ENCODE measurements around the gene ARRB1. TPM values are rescaled to one million over a fixed set of nuclear protein-coding genes. Genes with fewer than 3 reads are reported as not detected.

The ARRB1 gene
- total and polyA plus RNA-seq, 4 donors = 3.3 to 21.2 (median 12.5) TPM

DNA sequence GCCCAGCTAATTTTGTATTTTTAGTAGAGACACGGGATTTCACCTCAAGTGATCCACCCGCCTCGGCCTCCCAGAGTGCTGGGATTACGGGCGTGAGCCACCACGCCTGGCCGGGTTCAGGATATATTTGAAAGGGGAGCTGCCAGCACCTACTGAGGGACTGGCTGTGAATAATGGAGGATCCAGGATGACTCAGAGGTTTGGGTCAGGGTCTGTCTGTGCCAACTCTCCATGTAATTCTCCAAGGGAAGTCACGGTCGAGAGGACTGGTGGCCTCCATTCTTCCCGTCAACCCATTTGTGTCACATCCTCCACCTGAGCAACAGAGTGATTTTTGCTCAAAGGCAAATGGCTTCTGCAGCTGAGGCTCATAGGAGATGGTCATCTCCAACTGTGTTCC, 3.6 kb upstream of the ARRB1 start:
- TF ChIP-seq SP1 (IDR thresholded peaks at IDR 0.05) (no peak), FOXA1 (IDR thresholded peaks at IDR 0.05) (no peak), HNF4G (IDR thresholded peaks at IDR 0.05) (no peak), NR2F2 (IDR thresholded peaks at IDR 0.05) (no peak), RXRA (IDR thresholded peaks at IDR 0.05) (no peak), RAD21 (IDR thresholded peaks at IDR 0.05) (no peak), GABPA (IDR thresholded peaks at IDR 0.05 in 1 of 2, conservative IDR thresholded peaks at IDR 0.05 in 1 of 2) (no peak)
- TF ChIP-seq, protein P1, sequence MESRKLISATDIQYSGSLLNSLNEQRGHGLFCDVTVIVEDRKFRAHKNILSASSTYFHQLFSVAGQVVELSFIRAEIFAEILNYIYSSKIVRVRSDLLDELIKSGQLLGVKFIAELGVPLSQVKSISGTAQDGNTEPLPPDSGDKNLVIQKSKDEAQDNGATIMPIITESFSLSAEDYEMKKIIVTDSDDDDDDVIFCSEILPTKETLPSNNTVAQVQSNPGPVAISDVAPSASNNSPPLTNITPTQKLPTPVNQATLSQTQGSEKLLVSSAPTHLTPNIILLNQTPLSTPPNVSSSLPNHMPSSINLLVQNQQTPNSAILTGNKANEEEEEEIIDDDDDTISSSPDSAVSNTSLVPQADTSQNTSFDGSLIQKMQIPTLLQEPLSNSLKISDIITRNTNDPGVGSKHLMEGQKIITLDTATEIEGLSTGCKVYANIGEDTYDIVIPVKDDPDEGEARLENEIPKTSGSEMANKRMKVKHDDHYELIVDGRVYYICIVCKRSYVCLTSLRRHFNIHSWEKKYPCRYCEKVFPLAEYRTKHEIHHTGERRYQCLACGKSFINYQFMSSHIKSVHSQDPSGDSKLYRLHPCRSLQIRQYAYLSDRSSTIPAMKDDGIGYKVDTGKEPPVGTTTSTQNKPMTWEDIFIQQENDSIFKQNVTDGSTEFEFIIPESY (IDR thresholded peaks at IDR 0.05) = no peak
- TF ChIP-seq, protein P2, sequence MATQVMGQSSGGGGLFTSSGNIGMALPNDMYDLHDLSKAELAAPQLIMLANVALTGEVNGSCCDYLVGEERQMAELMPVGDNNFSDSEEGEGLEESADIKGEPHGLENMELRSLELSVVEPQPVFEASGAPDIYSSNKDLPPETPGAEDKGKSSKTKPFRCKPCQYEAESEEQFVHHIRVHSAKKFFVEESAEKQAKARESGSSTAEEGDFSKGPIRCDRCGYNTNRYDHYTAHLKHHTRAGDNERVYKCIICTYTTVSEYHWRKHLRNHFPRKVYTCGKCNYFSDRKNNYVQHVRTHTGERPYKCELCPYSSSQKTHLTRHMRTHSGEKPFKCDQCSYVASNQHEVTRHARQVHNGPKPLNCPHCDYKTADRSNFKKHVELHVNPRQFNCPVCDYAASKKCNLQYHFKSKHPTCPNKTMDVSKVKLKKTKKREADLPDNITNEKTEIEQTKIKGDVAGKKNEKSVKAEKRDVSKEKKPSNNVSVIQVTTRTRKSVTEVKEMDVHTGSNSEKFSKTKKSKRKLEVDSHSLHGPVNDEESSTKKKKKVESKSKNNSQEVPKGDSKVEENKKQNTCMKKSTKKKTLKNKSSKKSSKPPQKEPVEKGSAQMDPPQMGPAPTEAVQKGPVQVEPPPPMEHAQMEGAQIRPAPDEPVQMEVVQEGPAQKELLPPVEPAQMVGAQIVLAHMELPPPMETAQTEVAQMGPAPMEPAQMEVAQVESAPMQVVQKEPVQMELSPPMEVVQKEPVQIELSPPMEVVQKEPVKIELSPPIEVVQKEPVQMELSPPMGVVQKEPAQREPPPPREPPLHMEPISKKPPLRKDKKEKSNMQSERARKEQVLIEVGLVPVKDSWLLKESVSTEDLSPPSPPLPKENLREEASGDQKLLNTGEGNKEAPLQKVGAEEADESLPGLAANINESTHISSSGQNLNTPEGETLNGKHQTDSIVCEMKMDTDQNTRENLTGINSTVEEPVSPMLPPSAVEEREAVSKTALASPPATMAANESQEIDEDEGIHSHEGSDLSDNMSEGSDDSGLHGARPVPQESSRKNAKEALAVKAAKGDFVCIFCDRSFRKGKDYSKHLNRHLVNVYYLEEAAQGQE (IDR thresholded peaks at IDR 0.05) = no peak
- TF ChIP-seq, protein P3, sequence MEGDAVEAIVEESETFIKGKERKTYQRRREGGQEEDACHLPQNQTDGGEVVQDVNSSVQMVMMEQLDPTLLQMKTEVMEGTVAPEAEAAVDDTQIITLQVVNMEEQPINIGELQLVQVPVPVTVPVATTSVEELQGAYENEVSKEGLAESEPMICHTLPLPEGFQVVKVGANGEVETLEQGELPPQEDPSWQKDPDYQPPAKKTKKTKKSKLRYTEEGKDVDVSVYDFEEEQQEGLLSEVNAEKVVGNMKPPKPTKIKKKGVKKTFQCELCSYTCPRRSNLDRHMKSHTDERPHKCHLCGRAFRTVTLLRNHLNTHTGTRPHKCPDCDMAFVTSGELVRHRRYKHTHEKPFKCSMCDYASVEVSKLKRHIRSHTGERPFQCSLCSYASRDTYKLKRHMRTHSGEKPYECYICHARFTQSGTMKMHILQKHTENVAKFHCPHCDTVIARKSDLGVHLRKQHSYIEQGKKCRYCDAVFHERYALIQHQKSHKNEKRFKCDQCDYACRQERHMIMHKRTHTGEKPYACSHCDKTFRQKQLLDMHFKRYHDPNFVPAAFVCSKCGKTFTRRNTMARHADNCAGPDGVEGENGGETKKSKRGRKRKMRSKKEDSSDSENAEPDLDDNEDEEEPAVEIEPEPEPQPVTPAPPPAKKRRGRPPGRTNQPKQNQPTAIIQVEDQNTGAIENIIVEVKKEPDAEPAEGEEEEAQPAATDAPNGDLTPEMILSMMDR (IDR thresholded peaks at IDR 0.05; ENCODE audit: low read depth, low read length, missing input control) = no peak
- DNase-seq (ENCODE audit: low spot score) = no peak
- 93% methylated on average over 10 of the region's 10 CpGs for WGBS

DNA sequence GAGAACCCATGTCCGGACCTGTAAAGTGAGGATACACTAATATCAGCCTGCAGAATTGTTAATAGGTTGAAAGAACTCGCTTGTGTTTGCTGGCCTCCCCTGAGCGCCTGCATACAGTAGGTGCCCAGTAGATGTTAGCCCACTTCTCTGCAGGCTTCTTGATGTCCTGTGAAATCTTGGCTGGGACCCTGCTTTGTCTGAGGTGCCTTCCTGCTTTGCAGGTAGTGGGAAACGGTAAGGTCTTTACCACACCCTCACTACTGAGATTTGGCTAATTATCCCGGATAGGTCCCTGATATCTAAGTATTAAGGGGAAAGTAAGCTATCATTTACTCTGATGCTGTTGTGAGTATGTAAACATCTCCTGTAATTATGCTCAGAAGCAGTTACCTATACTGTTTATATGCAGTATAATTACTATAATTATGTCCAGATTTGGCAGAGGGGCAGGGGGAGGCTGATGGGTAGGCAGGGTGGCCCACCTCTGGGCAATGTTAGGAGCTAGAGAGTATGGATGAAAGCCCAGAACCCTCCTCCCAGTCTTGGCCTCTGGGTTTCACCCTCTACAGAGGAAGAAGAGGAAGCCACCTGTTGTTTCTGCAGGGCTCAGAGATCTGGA, 1.2 kb upstream of the ARRB1 start:
- Histone ChIP-seq H3K9ac (ENCODE audit: low read depth in 1 of 2, low read length in 2 of 2) (no peak overlapping the region), H3K27me3 (ENCODE audit: control insufficient read depth in 4 of 4, insufficient read depth in 4 of 4, low read length in 3 of 4) (no peaks in the 10 kb centered on the region), H3K9me3 (ENCODE audit: control insufficient read depth in 4 of 4, low read length in 3 of 4) (no peaks in the 10 kb centered on the region), H3K27ac (ENCODE audit: low read depth in 1 of 2, low read length in 2 of 2) (peak overlapping the region; percentile 80 to 92), H3K4me3 (ENCODE audit: low read depth in 1 of 3, low read length in 3 of 3) (peak overlapping the region in 1 of 3 donors; percentile 64), H3K36me3 (ENCODE audit: control insufficient read depth in 4 of 4, insufficient read depth in 3 of 4, low read depth in 1 of 4, low read length in 3 of 4) (no peaks in the 10 kb centered on the region), H3K4me1 (ENCODE audit: control insufficient read depth in 4 of 4, insufficient read depth in 4 of 4, low read length in 3 of 4) (peaks cover 0 to 48% (median 27%) of the 10 kb centered on the region in 4 donors)
- WGBS = 44% methylated on average over 5 of the region's 5 CpGs
- no peak for TF ChIP-seq SP1 (IDR thresholded peaks at IDR 0.05)
- TF ChIP-seq, protein P3 (IDR thresholded peaks at IDR 0.05; ENCODE audit: low read depth, low read length, missing input control) = no peak
- TF ChIP-seq, protein P4, sequence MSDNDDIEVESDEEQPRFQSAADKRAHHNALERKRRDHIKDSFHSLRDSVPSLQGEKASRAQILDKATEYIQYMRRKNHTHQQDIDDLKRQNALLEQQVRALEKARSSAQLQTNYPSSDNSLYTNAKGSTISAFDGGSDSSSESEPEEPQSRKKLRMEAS (IDR thresholded peaks at IDR 0.05) = no peak
- TF ChIP-seq EGR1 (IDR thresholded peaks at IDR 0.05; ENCODE audit: low read depth in 2 of 2) = no peak
- TF ChIP-seq, protein P2 (IDR thresholded peaks at IDR 0.05) = no peak
- no peak for TF ChIP-seq GABPA (IDR thresholded peaks at IDR 0.05 in 1 of 2, conservative IDR thresholded peaks at IDR 0.05 in 1 of 2)
- no peak for TF ChIP-seq HNF4G (IDR thresholded peaks at IDR 0.05)
- TF ChIP-seq RAD21 (IDR thresholded peaks at IDR 0.05) = no peak
- no peak for TF ChIP-seq HNF4A (conservative IDR thresholded peaks at IDR 0.05)
- no peak for DNase-seq (ENCODE audit: low spot score)

More for the DNA sequence above, 3.6 kb upstream of the ARRB1 start:
- H3K27ac ChIP-seq (ENCODE audit: low read depth in 1 of 2, low read length in 2 of 2) = no peak overlapping the region
- H3K9me3 ChIP-seq (ENCODE audit: control insufficient read depth in 4 of 4, low read length in 3 of 4) = no peaks in the 10 kb centered on the region
- no peak overlapping the region for H3K4me3 ChIP-seq (ENCODE audit: low read depth in 1 of 3, low read length in 3 of 3)
- no peaks in the 10 kb centered on the region for H3K27me3 ChIP-seq (ENCODE audit: control insufficient read depth in 4 of 4, insufficient read depth in 4 of 4, low read length in 3 of 4)
- no peak overlapping the region for H3K9ac ChIP-seq (ENCODE audit: low read depth in 1 of 2, low read length in 2 of 2)
- peaks cover 0 to 25% (median 10%) of the 10 kb centered on the region in 4 donors for H3K4me1 ChIP-seq (ENCODE audit: control insufficient read depth in 4 of 4, insufficient read depth in 4 of 4, low read length in 3 of 4)
- no peaks in the 10 kb centered on the region for H3K36me3 ChIP-seq (ENCODE audit: control insufficient read depth in 4 of 4, insufficient read depth in 3 of 4, low read depth in 1 of 4, low read length in 3 of 4)
